K562 (cell line): ENCODE results near the gene SCEL. TPM values are rescaled to one million over a fixed set of nuclear protein-coding genes. Genes with fewer than 3 reads are reported as not detected.
"Not testable (repeated sequence)": the region's sequence is repeated elsewhere in the genome, so short reads cannot be mapped to it uniquely, and the experiment has no call there.

Experiments used
- ATAC-seq: fragments of 200-7000 bp; cut with Tn5 transposase; 3 replicates; pipeline ENCODE4 v1.9.1; 2020; ENCODE audit warnings: moderate library complexity
- BruUV-seq: library from RNA; stranded (reverse); fragments of 400-500 nt; replicated peaks from 2 replicates; lab custom pipeline; 2021; lab: Mats Ljungman, UMichigan
- CTCF ChIA-PET: fragments of 300-600 bp; formaldehyde crosslinking; extraction: SDS; loops from one replicate; lab custom pipeline; 2021; ENCODE audit warnings: low intra/inter-chr PET ratio; lab: Yijun Ruan, JAX
- POLR2A ChIA-PET: fragments of 300-600, 350-650 bp; sonication (Branson Sonifier 250); formaldehyde crosslinking; extraction: SDS; loops from one replicate; lab custom pipeline; 2021; ENCODE audit warnings: antibody characterized with exemption, inconsistent platforms; lab: Yijun Ruan, JAX
- DNase-seq, 4 experiments: peaks; one replicate each; pipeline versions ENCODE4 v3.0.0 to v3.0.0-alpha.2; 2011 to 2018; ENCODE audit warnings: low spot score in 3 of 4, mixed read lengths in 3 of 4; ENCODE audit errors: extremely low read depth in 1 of 4
- FAIRE-seq: peaks from 2 replicates; lab custom pipeline; 2011; peaks lifted over from hg19 to GRCh38; lab: Jason Lieb, UNC
- H2AFZ ChIP-seq: 2 replicates; pipeline ENCODE4 v1.6.0; 2011; ENCODE audit warnings: low read depth, low read length, control low read depth, inconsistent platforms
- H3K27ac ChIP-seq: fragments of 200-600 bp; 3 replicates; pipeline ENCODE4 v1.8.0; 2011; ENCODE audit warnings: low read depth, mild to moderate bottlenecking, control low read depth, inconsistent platforms, low read length, moderate library complexity, mixed read lengths; ENCODE audit errors: extremely low read depth
- H3K27me3 ChIP-seq, 2 experiments: fragments of 300-600 bp in 1 of 2; 2 replicates in 1 of 2; 3 replicates in 1 of 2; pipeline versions ENCODE4 v1.6.0 to v1.8.0; 2011; ENCODE audit warnings: inconsistent platforms in 2 of 2, low read length in 2 of 2, mild to moderate bottlenecking in 1 of 2, mixed read lengths in 1 of 2, moderate library complexity in 1 of 2; ENCODE audit not compliant: control insufficient read depth in 2 of 2, insufficient read depth in 2 of 2
- H3K36me3 ChIP-seq: fragments of 300-600 bp; 3 replicates; pipeline ENCODE4 v1.8.0; 2011; ENCODE audit warnings: mild to moderate bottlenecking, low read length, inconsistent platforms; ENCODE audit not compliant: control insufficient read depth, insufficient read depth
- H3K4me1 ChIP-seq, 2 experiments: fragments of 200-600 bp in 1 of 2; replicated peaks in 1 of 2; 2 replicates in 1 of 2; 3 replicates in 1 of 2; pipeline versions ENCODE4 v1.5.1 to v1.8.0; 2011; ENCODE audit warnings: inconsistent platforms in 2 of 2, low read length in 2 of 2, mild to moderate bottlenecking in 1 of 2, mixed read lengths in 1 of 2, moderate library complexity in 1 of 2; ENCODE audit not compliant: control insufficient read depth in 2 of 2, insufficient read depth in 2 of 2
- H3K4me2 ChIP-seq: 2 replicates; pipeline ENCODE4 v1.6.1; 2011; ENCODE audit warnings: low read length, control low read depth, inconsistent platforms, mixed read lengths; ENCODE audit not compliant: insufficient read depth
- H3K4me3 ChIP-seq: fragments of 200-600 bp; sonication (generic), shearing (Covaris generic); 2 replicates; pipeline ENCODE4 v1.5.1; 2016; ENCODE audit warnings: control low read depth, inconsistent platforms
- H3K79me2 ChIP-seq: fragments of 200-600 bp; 3 replicates; pipeline ENCODE4 v1.8.0; 2011; ENCODE audit warnings: low read length, inconsistent platforms; ENCODE audit not compliant: control insufficient read depth, insufficient read depth
- H3K9ac ChIP-seq, 2 experiments: 2 replicates each; pipeline versions ENCODE4 v1.6.0 to v1.6.1; 2011; ENCODE audit warnings: low read depth in 2 of 2, low read length in 2 of 2, control low read depth in 1 of 2, inconsistent platforms in 1 of 2, mild to moderate bottlenecking in 1 of 2, mixed read lengths in 1 of 2; ENCODE audit not compliant: insufficient read depth in 1 of 2
- H3K9me1 ChIP-seq: one replicate; pipeline ENCODE4 v1.6.0; 2011; ENCODE audit warnings: inconsistent platforms, mild to moderate bottlenecking, low read length, moderate library complexity; ENCODE audit not compliant: control insufficient read depth, insufficient read depth
- H3K9me3 ChIP-seq: replicated peaks from 2 replicates; pipeline ENCODE4 v1.5.1; 2011; ENCODE audit warnings: low read depth, low read length, inconsistent platforms; ENCODE audit not compliant: control insufficient read depth, insufficient read depth
- H4K20me1 ChIP-seq: replicated peaks from 2 replicates; pipeline ENCODE4 v1.6.1; 2011; ENCODE audit warnings: low read length, inconsistent platforms, mixed read lengths; ENCODE audit not compliant: control insufficient read depth, insufficient read depth
- ADNP ChIP-seq: fragments of 200-800 bp; sonication (Bioruptor generic); IDR thresholded peaks from 2 replicates; pipeline ENCODE4 v1.6.1; 2016; ENCODE audit warnings: missing genetic modification characterization, missing compliant biosample characterization
- CC2D1A ChIP-seq: fragments of 450-650 bp; IDR thresholded peaks from 2 replicates; pipeline ENCODE4 v1.6.1; 2017; ENCODE audit warnings: mild to moderate bottlenecking
- CREB1 ChIP-seq, 2 experiments: sonication (generic) in 1 of 2; formaldehyde crosslinking in 1 of 2; IDR thresholded peaks; 2 replicates each; pipeline versions ENCODE4 v1.6.1 to v1.8.0; 2012 to 2022; ENCODE audit warnings: inconsistent platforms in 1 of 2, mild to moderate bottlenecking in 1 of 2, missing genetic modification reagents in 1 of 2, moderate library complexity in 1 of 2
- EWSR1 ChIP-seq: fragments of 450-650 bp; IDR thresholded peaks from 2 replicates; pipeline ENCODE4 v1.6.1; 2018; ENCODE audit warnings: borderline replicate concordance, mild to moderate bottlenecking, low read depth, moderate library complexity; ENCODE audit not compliant: partially characterized antibody
- MCM2 ChIP-seq: fragments of 450-650 bp; IDR thresholded peaks from 2 replicates; pipeline ENCODE4 v1.6.1; 2017; ENCODE audit warnings: low read depth, mild to moderate bottlenecking
- NELFE ChIP-seq: IDR thresholded peaks from 2 replicates; pipeline ENCODE4 v1.6.1; 2011; ENCODE audit warnings: mild to moderate bottlenecking; ENCODE audit not compliant: insufficient read depth, insufficient read length
- PML ChIP-seq: IDR thresholded peaks from 2 replicates; pipeline ENCODE4 v1.6.1; 2012; ENCODE audit warnings: low read length, inconsistent platforms
- RBBP5 ChIP-seq: fragments of 200-600 bp; sonication (generic); IDR thresholded peaks from 2 replicates; pipeline ENCODE4 v1.6.1; 2012; ENCODE audit warnings: borderline replicate concordance, mild to moderate bottlenecking, low read length, control low read depth, inconsistent platforms; ENCODE audit not compliant: insufficient read depth, poor library complexity, severe bottlenecking
- RREB1 ChIP-seq: fragments of 250-450 bp; sonication (Bioruptor Pico); IDR thresholded peaks from 2 replicates; pipeline ENCODE4 v1.4.0; 2020
- TAF7 ChIP-seq: fragments of 450-650 bp; IDR thresholded peaks from 2 replicates; pipeline ENCODE4 v1.6.1; 2016; ENCODE audit warnings: missing genetic modification characterization, missing compliant biosample characterization
- ZFP36 ChIP-seq: fragments of 150-350 bp; IDR thresholded peaks from 2 replicates; pipeline ENCODE4 v1.6.1; 2018; ENCODE audit warnings: low read length, low read depth; ENCODE audit not compliant: partially characterized antibody
- WGBS: fragments of 100-300 bp; shearing (Covaris generic); methylation state at CpG from one replicate; pipeline ENCODE4 v1.1.6; 2016; ENCODE audit warnings: low coverage, mixed read lengths; ENCODE audit not compliant: insufficient coverage; ENCODE audit errors: missing lambda C conversion rate; 5-methylcytosine and 5-hydroxymethylcytosine counted together
- in situ Hi-C: fragments of 300-500 bp; cut with MboI; formaldehyde crosslinking; loops from 4 replicates; pipeline ENCODE4 v1.15.0; 2018; ENCODE audit warnings: inconsistent platforms, mixed read lengths
- intact Hi-C: fragments of 100-400 bp; cut with micrococcal nuclease; formaldehyde crosslinking; loops from 2 replicates; pipeline ENCODE4 v1.14.2; 2022
- polyA plus RNA-seq, 8 experiments: library from polyadenylated mRNA; depleted of rRNA in 4 of 8; stranded (reverse) in 5 of 8; unstranded in 3 of 8; fragments of >200 nt; fragmentation: Nextera tagmentation in 2 of 8; fragmentation: Illumina TruSeq in 1 of 8; extraction: Ambion mirVana in 2 of 8; extraction: Trizol in 1 of 8; gene quantifications; 2 replicates each; pipeline versions ENCODE4 v1.2.1 to v1.2.3, GENCODE V29; 2011 to 2014; ENCODE audit warnings: inconsistent platforms in 1 of 8, missing spikeins in 1 of 8
- total RNA-seq, 7 experiments: library from RNA; depleted of rRNA in 6 of 7; stranded (reverse); fragments of >200 nt in 6 of 7; fragmentation: Illumina TruSeq in 2 of 7; extraction: Trizol in 2 of 7; gene quantifications; 2 replicates each; pipeline versions ENCODE4 v1.2.1 to v1.2.3, GENCODE V29; 2011 to 2021; ENCODE audit warnings: low replicate concordance in 1 of 7

The SCEL gene
- total and polyA plus RNA-seq, 9 of the 15 experiments (the other 6 are each of a cell fraction or from before 2014, with no cell fraction given) = not detected

DNA sequence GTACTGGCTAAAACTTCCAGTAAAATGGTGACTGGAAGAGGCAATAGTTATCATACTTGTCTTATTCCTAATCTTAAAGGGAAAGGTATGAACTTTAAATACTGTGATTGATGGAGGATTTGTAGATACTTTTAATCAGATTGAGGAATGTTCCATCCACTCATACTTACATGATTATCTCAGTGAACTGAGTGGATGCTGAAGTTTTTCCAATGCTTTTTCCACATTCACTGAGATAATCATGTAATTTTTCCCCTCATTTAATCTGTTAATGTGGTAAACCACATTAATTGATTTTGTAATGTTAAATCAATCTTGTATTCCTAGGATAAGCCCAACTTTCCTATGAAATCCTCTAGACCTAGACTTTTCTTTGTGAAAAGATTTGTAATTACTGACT is 17.2 kb upstream of the SCEL start:
- CTCF ChIA-PET = no interaction called here
- Histone ChIP-seq H3K4me2 (no peak overlapping the region), H3K36me3 (no peaks in the 10 kb centered on the region), H3K27ac (no peak overlapping the region), H3K79me2 (no peaks in the 10 kb centered on the region), H3K4me3 (no peak overlapping the region), H3K9ac (no peak overlapping the region), H3K27me3 (no peaks in the 10 kb centered on the region), H3K4me1 (no peaks in the 10 kb centered on the region), H3K9me3 (no peaks in the 10 kb centered on the region), H4K20me1 (no peaks in the 10 kb centered on the region), H3K9me1 (no peaks in the 10 kb centered on the region), H2AFZ (no peak overlapping the region)
- intact Hi-C loops = no loop called here
- TF ChIP-seq RBBP5 (no peak), ZFP36 (no peak), MCM2 (no peak), ADNP (no peak), EWSR1 (no peak), TAF7 (tag) (no peak), CC2D1A (no peak), PML (no peak), CREB1 (IDR thresholded peaks at IDR 0.05) (no peak), CREB1 (CRISPR knock-in tag; IDR thresholded peaks at IDR 0.05) (no peak), NELFE (no peak), RREB1 (CRISPR knock-in tag) (no peak)
- POLR2A ChIA-PET = no interaction called here
- no peak for DNase-seq
- ATAC-seq = no peak
- FAIRE-seq = no peak
- in situ Hi-C loops = no loop called here
- BruUV-seq = no TSS peak

GRCh38 chr13:77519396-77519795 is 16.1 kb upstream of the SCEL start:
- FAIRE-seq, H3K4me2 ChIP-seq, H3K9ac ChIP-seq, H3K27me3 ChIP-seq, H3K4me1 ChIP-seq, in situ Hi-C loops, BruUV-seq, H3K9me3 ChIP-seq, H2AFZ ChIP-seq, H3K9me1 ChIP-seq, ATAC-seq, CTCF ChIA-PET, H3K27ac ChIP-seq, H3K36me3 ChIP-seq, H3K79me2 ChIP-seq, H3K4me3 ChIP-seq, H4K20me1 ChIP-seq, DNase-seq, intact Hi-C loops: not testable (repeated sequence)
- WGBS = 9% methylated on average over 1 of the region's 1 CpG
- POLR2A ChIA-PET = interaction anchor here (0.6 kb wide), 1 partner anchor 1937 kb away, joined by 4 read pairs; no protein-coding TSS in a partner anchor
